AG10803 (cell line): ENCODE measurements around the gene ERO1B.

Experiments used
- DNase-seq: peaks from one replicate; pipeline ENCODE4 v3.0.0; 2010; ENCODE audit warnings: low read depth
- H3K4me3 ChIP-seq: 2 replicates; pipeline ENCODE4 v1.5.1; 2011; ENCODE audit warnings: mild to moderate bottlenecking, low read length, control low read depth
- CTCF ChIP-seq: conservative IDR thresholded peaks from 2 replicates; pipeline ENCODE4 v1.5.1; 2011; ENCODE audit warnings: mild to moderate bottlenecking, low read length, control low read depth, inconsistent platforms

Gene ERO1B

GRCh38 chr1:236253119-236253518, 28.6 kb downstream of the ERO1B start:
- no peak for TF ChIP-seq CTCF
- no peak for DNase-seq
- no peak overlapping the region for H3K4me3 ChIP-seq

- no peak for TF ChIP-seq CTCF
- H3K4me3 ChIP-seq = no peak overlapping the region
- no peak for DNase-seq
These were observed 30.2 kb downstream of the ERO1B start for GRCh38 chr1:236251587-236251986.

- DNase-seq = no peak
- no peak overlapping the region for H3K4me3 ChIP-seq
- no peak for TF ChIP-seq CTCF
These were observed 34.5 kb downstream of the ERO1B start for GRCh38 chr1:236247286-236247685.

- DNase-seq = no peak
- no peak overlapping the region for H3K4me3 ChIP-seq
- TF ChIP-seq CTCF = no peak
These were observed 39.2 kb downstream of the ERO1B start for GRCh38 chr1:236242568-236242967.

- no peak overlapping the region for H3K4me3 ChIP-seq
- DNase-seq = no peak
- no peak for TF ChIP-seq CTCF
These were observed 41.1 kb downstream of the ERO1B start for GRCh38 chr1:236240675-236241074.

- TF ChIP-seq CTCF = no peak
- no peak for DNase-seq
- no peak overlapping the region for H3K4me3 ChIP-seq
These were observed 42.6 kb downstream of the ERO1B start for GRCh38 chr1:236239092-236239585.

GRCh38 chr1:236235116-236235515, 46.6 kb downstream of the ERO1B start:
- TF ChIP-seq CTCF = no peak
- no peak overlapping the region for H3K4me3 ChIP-seq
- DNase-seq = no peak
